NCI-H510A treated with DMSO at 0.1 percent for 48 hours (cell line): ENCODE data around the gene SPECC1.
"Not testable (repeated sequence)": the region's sequence is repeated elsewhere in the genome, so short reads cannot be mapped to it uniquely, and the experiment has no call there.

Experiments
- DNase-seq: peaks from one replicate; lab custom pipeline; 2025; lab: John Stamatoyannopoulos, UW

SPECC1 gene

DNA sequence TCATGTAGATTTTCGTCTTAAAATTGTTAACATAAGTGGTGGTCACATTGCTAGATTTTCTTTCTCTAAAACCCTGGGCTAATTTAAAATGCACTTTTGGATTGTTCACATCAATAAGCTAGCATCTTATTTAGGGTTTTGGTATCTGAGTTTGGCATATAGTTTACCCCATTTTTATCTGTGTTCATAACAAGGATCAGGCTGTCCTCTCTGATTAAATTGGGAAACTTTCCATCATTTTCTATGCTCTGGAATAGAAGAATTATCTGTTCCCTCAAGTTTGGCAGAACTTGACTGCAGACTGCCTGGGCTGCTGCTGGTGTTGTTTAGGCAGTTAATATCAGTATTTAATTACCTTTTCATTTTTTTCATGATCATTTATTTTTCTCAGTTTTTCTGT, 1.8 kb downstream of the SPECC1 start:
- no peak for DNase-seq

DNA sequence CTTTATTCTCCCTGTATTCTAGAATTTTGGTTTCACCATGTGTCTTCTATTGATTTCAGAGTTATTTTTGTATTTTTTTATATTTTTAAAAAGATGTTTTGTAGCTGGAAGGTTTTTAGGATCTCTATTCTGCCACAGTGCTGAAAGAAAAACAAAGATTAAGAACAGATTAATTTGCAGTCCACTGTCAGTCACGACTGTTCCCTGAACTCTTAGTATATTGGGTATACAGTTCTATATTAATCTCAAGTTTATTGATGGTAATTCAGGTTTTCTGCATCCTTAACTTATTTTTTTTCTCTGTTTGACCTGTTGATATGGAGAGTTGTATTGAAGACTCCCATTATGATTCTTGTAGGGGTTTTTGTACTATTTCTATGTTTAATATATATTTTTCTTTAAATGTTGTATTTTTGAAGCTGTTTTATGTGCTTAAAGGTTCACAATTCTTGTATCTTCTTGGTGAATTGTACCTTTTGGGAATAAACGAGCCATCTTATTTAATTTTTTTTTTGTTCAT, 2.9 kb downstream of the SPECC1 start:
- DNase-seq: no peak

GRCh38 chr17:20016475-20016992, 7.4 kb downstream of the SPECC1 start:
- DNase-seq: not testable (repeated sequence)

- no peak for DNase-seq
Observed at GRCh38 chr17:20022701-20023100, 13.5 kb downstream of the SPECC1 start.

- DNase-seq: no peak
Observed at GRCh38 chr17:20026960-20027359, 17.8 kb downstream of the SPECC1 start.

GRCh38 chr17:20028443-20028842, 19.3 kb downstream of the SPECC1 start:
- DNase-seq: no peak

DNA sequence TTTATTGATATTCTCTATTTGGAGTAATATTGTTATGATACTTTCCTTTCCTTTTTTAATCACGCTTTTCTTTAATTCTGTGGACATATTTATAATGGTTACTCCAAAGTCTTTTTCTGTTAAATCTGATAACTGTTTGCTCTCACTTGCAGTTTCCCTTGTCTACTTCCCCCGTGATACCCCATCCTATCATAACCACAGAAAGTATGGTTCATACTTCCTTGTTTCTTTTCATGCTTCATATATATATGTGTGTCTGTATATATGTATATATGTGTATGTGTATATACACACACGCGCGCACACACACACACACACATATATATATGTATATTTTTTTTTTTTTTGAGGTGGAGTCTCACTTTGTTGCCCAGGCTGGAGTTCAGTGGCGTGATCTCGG, 23.5 kb downstream of the SPECC1 start:
- DNase-seq: no peak

DNA sequence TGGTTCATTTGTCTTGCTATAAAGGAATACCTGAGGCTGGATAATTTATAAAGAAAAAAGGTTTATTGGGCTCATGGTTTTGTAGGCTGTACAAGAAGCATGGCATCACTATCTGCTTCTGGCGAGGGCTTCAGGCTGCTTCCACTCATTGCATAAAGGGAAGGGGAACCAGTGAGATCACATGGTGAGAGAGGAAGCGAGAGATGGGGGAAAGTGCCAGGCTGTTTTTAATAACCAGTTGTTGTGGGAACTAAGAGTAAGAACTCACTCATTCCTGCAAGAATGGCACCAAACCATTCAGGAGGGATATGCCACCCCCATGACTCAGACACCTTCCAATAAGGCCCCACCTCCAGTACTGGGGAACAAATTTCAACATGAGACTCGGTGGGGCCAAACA, 24.3 kb downstream of the SPECC1 start:
- no peak for DNase-seq

DNA sequence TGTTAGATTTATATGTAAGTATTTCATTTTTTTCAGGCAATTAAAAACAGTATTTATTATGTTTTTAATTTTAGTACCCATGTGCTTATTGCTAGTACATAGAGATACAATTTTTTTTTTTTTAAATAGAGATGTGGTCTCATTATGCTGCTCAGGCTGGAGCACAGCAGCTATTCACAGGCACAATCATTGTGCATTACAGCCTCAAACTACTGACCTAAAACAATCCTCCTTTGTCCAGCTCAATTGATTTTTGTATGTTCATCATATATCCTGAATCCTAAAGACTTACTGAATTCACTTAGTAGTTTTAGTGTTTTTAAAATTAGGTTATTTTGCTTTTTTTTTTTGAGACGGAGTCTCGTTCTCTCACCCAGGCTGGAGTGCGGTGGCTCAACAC, 26.3 kb downstream of the SPECC1 start:
- no peak for DNase-seq

DNA sequence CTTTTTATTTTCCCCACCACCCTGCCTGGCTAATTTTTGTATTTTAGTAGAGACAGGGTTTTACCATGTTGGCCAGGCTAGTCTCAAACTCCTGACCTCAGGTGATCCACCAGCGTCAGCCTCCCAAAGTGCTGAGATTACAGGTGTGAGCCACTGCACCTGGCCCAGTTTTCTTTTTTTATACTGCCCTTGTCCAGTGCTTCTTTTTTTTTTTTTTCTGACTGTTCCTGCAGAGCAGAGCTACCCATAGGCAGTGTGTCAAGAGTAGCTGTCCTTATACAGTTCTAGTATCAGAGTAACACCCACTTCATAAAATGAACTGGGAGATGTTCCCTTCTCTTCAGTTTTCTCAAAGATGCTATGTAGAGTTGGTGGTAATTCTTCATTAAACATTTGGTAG, 28.1 kb downstream of the SPECC1 start:
- not testable (repeated sequence) for DNase-seq

DNA sequence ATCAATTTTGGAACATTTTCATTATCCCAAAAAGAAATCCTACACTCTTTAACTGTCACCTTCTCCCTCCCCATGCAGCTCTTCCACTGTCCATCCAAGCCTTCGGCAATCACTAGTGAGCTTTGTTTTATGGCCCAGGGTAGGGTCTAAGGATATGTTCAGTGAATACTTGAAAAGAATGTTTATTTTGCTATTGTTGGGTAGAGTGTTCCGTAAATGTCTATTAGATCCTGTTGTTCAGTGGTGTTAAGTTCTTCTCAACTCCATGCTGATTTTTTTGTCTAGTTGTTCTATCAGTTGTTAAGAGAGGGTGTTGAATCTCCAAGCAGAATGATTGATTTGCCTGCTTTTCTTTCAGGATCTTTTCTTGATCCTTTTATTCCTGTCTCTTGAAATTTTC, 29.9 kb downstream of the SPECC1 start:
- DNase-seq: peak; percentile 49

- no peak for DNase-seq
Observed at GRCh38 chr17:20040216-20040615, 31.1 kb downstream of the SPECC1 start.

DNA sequence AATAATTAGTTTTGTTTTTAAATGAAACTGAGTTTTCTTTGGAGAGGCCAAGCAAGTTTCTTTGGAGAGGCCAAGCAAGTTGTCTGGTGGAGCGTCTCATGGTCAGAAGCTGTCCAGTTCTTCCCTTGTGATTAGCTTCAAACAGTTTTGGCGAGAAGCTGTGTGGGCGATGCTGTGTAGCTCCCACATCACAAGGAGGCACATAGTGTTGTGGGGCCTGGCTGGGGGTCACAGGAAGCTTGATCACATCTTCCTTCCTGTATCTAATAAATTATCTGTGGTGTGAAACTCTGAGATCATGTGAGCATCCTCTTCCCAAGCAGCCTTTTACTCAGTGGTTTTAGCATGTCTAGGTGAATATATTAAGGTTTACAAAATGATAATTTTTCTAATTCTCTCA, 33.9 kb downstream of the SPECC1 start:
- DNase-seq: no peak

- DNase-seq: no peak
Observed at GRCh38 chr17:20045476-20045875, 36.3 kb downstream of the SPECC1 start.

GRCh38 chr17:20046629-20047028, 37.5 kb downstream of the SPECC1 start:
- DNase-seq: no peak

- no peak for DNase-seq
Observed at GRCh38 chr17:20051624-20052023, 42.5 kb downstream of the SPECC1 start.

- no peak for DNase-seq
Observed at GRCh38 chr17:20053361-20053964, 44.3 kb downstream of the SPECC1 start.

DNA sequence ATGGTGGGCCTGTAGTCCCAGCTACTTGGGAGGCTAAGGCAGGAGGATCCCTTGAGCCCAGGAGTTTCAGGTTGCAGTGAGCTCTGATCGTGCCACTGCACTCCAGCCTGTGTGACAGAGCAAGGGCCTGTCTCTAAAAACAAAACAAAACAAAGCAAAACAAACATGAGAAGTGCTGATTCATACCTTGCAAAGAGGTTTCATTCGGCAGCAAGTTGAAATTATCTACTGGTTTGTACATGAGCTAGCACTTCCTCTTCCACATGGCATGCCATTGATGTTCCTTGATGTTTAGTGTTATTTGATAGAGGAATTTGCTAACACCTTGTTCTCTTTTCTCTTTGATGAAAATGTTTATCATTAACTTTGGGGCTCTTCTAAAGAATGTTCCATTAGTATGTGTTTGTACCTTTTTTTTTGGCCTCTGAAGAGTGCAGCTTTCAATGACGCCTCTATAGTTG, 50.6 kb downstream of the SPECC1 start:
- peak; percentile 94 for DNase-seq

DNA sequence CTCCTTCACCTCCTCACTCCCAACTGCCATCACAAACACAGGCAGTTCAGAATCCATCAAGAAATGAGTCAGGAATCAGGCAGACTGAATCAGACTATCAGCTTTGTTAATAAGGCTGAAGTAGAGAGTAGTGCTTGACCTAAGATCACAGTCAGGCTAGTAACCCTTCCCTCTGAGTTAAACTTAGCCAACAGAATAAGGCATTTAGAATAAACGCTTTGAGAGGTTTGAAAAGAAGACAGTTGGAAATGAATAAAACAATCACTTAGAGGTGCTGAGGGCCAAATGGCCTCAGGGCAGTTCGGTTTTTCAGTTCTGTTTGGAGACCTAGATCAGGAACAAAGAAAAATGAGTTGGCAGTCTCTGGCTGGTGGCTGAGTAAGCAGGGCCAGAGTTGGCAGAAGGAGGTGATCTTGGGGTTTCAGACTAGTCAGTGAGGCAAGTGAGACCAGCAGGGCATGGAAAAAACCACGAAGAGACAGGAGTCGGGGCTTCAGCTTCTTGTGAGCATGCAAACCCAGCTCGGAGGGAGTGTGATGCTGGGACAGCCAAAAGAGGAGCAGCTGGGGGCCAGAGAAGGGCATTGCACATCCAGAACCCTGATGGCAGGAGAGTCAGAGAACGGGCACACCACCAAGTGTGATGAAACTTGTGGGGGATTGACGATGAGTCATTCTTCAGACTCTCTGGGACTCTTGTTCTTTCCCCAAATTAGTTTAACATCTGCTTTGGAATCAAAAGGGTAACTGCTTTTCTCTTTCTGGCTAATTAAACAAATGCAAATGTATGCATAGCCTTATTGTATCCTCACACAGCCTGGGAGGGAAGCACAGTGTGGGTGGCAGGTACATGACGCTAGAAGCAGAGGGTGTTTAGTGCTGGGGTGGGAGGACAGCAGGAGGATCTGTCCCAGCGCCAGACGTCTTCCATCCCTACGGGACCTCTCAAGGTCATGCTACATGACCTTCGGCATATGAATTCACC, 54.8 kb downstream of the SPECC1 start:
- DNase-seq: no peak

GRCh38 chr17:20066253-20066652, 57.1 kb downstream of the SPECC1 start:
- DNase-seq: no peak

DNA sequence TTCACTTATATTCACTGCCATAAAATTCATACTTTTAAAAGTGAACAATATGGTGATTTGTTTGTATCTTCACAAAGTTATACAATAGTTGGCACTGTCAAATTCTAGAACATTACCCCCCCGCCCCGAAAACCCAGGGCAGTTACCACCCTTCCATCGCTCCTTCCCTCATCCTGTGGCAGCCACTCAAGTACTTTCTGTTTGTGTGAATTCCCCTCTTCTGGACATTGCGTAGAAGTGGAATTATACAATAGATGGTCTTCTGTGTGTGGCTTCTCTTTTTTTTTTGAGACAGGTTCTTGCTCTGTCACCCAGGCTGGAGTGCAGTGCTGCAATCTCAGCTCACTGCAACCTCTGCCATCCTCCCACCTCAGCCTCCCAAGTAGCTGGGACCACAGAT, 58.6 kb downstream of the SPECC1 start:
- no peak for DNase-seq

DNA sequence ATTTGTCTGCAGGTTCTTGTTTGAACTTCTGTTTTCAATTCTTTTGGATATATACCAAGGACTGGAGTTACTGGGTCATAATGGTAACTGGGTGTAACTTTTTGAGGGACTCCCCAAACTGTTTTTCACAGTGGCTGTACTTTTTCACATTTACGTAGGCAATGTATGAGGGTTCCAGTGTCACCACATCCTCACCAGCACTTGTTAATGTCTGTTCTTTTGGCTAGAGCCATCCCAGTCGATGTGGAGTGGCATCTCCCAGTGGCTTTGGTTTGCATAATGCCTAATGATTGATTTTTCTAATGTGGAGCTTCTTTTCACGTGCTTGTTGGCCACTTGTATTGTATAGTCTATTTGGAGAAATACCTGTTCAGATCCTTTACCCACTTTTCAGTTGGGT, 59.3 kb downstream of the SPECC1 start:
- no peak for DNase-seq
